ENCODE data around the gene EIF3L. TPM values are rescaled to one million over a fixed set of nuclear protein-coding genes. Genes with fewer than 3 reads are reported as not detected.

EIF3L gene
- total and polyA plus RNA-seq, 2 donors (not counting 3 experiments of a cell fraction or from before 2014, with no cell fraction given) = 479 to 601 TPM

GRCh38 chr22:37860796-37861421, 11.7 kb downstream of the EIF3L start:
- dilution Hi-C loops (cut with MboI; ENCODE audit: extremely low pct_ligation_motif_present, low sequenced_read_pairs) (no loop called here), intact Hi-C loops (cut with micrococcal nuclease) (no loop called here)
- Histone ChIP-seq H3K4me3 (replicated peaks in 1 of 3; ENCODE audit: insufficient read depth in 1 of 3, low read depth in 1 of 3, low read length in 3 of 3) (no peak overlapping the region), H2AFZ (ENCODE audit: low read depth, low read length) (no peak overlapping the region), H4K20me1 (replicated peaks; ENCODE audit: control insufficient read depth, extremely low read depth, insufficient read depth, low read length) (peaks cover 2% of the 10 kb centered on the region), H3K27me3 (ENCODE audit: control insufficient read depth in 2 of 2, insufficient read depth in 2 of 2, low read length in 2 of 2) (no peaks in the 10 kb centered on the region), H3K79me2 (ENCODE audit: control insufficient read depth, insufficient read depth, low read length) (peaks cover 22% of the 10 kb centered on the region), H3K36me3 (ENCODE audit: control insufficient read depth in 2 of 2, extremely low read depth in 1 of 2, insufficient read depth in 2 of 2, low read length in 2 of 2) (peaks cover 29 to 39% of the 10 kb centered on the region in 2 experiments), H3K9ac (replicated peaks; ENCODE audit: extremely low read depth, insufficient read depth, low read length) (no peak overlapping the region), H3K27ac (ENCODE audit: insufficient read depth, low read depth, low read length) (no peak overlapping the region), H3K4me1 (ENCODE audit: control insufficient read depth, extremely low read depth, insufficient read depth, low read length) (peaks cover 18% of the 10 kb centered on the region), H3K9me3 (replicated peaks; ENCODE audit: control insufficient read depth, insufficient read depth, low read length) (no peaks in the 10 kb centered on the region), H3K4me2 (ENCODE audit: insufficient read depth, low read length) (no peak overlapping the region), H3K9me1 (replicated peaks; ENCODE audit: control insufficient read depth, extremely low read depth, insufficient read depth, low read length) (no peaks in the 10 kb centered on the region)
- no TSS peak for BruUV-seq (replicated peaks)
- DNase-seq (ENCODE audit: low read depth, low spot score) (peak; percentile 12), FAIRE-seq (peak; percentile 40)
- CTCF ChIA-PET = interaction anchor here (1.2 to 5.1 kb wide), 3 partner anchors 12 to 43 kb away, joined by 3 to 223 read pairs (median 9); no protein-coding TSS in a partner anchor
- POLR2A ChIA-PET = no interaction called here
- TF ChIP-seq POLR2AphosphoS5 (IDR thresholded peaks at IDR 0.05; ENCODE audit: insufficient read depth, low read depth, low read length) = no peak
- no peak for TF ChIP-seq MYC (IDR thresholded peaks at IDR 0.05; ENCODE audit: low read depth, low read length)
- TF ChIP-seq MAX (IDR thresholded peaks at IDR 0.05; ENCODE audit: insufficient read depth, insufficient read length) = no peak
- TF ChIP-seq JUN (IDR thresholded peaks at IDR 0.05; ENCODE audit: borderline replicate concordance, insufficient read depth, insufficient read length, low read depth) = no peak
- no peak for TF ChIP-seq EZH2 (IDR thresholded peaks at IDR 0.05; ENCODE audit: borderline replicate concordance, low read depth, low read length, severe bottlenecking)
- TF ChIP-seq FOS (IDR thresholded peaks at IDR 0.05; ENCODE audit: borderline replicate concordance, insufficient read depth, low read length) = no peak
- TF ChIP-seq GATA2 (IDR thresholded peaks at IDR 0.05; ENCODE audit: insufficient read depth, insufficient read length, low read depth, low read length) = no peak
- TF ChIP-seq POLR2A (IDR thresholded peaks at IDR 0.05; ENCODE audit: low read depth, low read length) = no peak

Measured in endothelial cell of umbilical vein (primary cell).